NCI-H82 treated with DMSO at 0.1 percent for 48 hours (cell line): ENCODE data around the gene PHF1.

Experiments used
- DNase-seq: peaks from one replicate; lab custom pipeline; 2025; ENCODE audit not compliant: unreplicated experiment; lab: John Stamatoyannopoulos, UW

PHF1 gene

DNA sequence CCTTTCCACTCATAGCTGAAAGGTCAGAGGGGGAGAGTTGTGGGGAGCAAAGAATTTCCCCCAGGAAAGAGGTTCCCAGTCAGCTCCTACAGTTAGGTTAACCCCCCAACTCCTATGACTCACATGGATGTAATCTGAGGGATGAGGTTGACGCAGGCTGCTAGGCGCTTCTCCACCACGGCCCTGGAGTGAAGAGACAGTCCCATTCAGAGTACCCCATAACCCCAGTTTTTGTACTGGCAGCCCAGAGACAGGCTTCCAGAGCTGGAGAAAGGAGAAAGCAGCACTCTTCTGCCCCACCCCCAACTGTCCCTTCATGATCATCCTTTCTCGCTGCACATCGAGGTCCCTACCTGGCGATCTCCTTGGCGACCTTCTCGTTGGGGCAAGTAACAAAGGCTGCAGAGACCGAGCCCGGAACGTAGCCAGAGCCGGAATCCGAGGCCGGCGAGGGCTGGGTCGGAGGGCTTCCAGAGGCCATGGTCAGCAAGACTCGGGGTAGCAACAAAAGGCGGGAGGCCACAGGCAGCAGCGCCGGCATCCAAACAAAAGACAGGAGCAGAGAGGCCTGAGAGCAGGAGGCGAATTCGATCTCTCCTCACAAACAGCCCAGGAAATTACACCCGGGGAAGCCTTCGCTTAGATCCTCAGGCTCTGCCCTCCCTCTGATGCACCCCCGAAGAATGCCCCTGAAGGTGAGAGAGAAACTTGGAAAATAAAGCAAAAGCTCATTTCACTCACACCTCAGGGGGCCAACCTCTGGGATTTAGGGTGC, 6.5 kb downstream of the PHF1 start:
- no peak for DNase-seq

GRCh38 chr6:33417903-33418689, 7.3 kb downstream of the PHF1 start, which contains the start of gene CUTA:
CUTA (minus strand) TSS chr6:33418107; CDS start chr6:33418000, 107 bp downstream.
- peak; percentile 98 for DNase-seq

- no peak for DNase-seq
Measured at GRCh38 chr6:33418690-33419291, 8.0 kb downstream of the PHF1 start.

- DNase-seq, result peak; percentile 67
Measured at GRCh38 chr6:33419580-33420490, 9.0 kb downstream of the PHF1 start, which contains the start of gene SYNGAP1. SYNGAP1 (plus strand) TSS chr6:33420065; CDS start chr6:33420265, 200 bp downstream.

- DNase-seq, result peak; percentile 83
Measured at GRCh38 chr6:33420491-33421343, 9.9 kb downstream of the PHF1 start.

DNA sequence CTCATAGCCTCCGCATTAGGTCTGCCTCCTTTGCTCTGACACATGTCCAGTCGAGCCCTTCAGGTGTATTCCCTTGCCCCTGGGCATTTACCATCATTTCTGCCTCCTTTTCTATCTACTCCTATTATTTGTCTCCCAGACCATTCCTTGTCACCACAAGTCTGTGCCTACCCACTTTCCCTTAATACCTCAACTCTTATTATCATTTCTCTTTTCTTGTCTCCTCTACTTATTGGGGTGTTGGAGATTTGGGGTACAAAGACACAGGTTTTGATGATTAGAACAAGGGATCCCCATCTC, 10.5 kb downstream of the PHF1 start:
- DNase-seq, result no peak

DNA sequence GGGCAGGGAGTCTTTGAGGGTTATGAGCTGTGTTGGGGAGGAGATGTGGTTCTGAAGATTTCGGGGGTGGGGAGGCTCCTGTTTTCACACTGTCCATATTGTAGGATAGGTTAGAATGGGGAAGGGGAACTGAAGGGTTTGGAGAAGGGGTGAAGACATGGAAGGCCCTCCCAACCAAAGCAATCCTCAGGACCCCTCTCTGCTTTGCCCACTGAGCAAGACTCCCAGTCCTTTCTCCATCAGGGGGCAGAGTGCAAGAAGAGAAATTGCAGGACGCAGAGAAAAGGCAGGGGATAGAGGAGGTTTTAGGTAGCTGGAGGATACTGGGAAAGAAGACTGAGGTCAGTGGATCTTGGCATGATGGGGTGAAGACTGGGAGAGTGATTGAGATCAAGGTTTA, 13.0 kb downstream of the PHF1 start:
- DNase-seq, result no peak

DNA sequence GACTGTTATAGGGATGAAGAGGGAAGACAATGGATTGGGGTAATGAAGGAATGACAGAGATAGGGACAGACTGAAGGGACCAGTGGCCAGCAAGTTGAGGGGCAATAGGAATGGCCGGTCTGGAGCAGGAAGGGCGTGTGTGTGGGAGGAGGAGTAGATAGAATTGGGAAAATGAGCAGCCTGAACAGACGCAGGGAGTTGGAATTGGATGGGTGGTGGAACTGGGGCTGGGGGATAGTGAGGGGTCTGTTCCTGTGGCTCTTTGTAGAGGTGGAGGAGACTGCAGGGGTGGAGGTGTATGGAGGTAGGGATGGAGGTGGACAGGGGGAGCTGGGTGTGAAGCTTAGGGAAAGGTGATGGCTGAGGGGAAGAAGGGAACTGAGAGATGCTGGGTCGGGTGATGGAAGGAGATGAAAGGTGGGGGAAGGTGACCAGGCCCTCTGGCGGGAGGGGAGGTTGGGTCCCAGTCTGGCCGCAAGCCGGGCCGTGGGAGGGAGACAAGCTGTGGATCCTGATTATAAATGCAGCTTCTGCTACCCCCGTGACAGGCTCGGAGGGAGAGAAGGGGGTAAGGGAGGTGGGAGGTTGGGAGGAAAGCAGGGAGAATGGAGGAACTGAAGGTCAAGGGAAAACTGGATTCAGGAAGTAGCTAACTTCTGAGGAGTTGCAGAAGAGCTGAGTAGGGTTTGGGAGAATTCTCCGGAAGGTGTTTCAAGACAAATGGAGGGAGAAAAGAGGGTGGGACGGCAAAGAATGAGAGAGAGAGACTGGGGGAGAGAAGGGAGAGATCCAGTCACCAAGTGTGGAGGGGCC, 14.2 kb downstream of the PHF1 start:
- DNase-seq, result no peak

DNA sequence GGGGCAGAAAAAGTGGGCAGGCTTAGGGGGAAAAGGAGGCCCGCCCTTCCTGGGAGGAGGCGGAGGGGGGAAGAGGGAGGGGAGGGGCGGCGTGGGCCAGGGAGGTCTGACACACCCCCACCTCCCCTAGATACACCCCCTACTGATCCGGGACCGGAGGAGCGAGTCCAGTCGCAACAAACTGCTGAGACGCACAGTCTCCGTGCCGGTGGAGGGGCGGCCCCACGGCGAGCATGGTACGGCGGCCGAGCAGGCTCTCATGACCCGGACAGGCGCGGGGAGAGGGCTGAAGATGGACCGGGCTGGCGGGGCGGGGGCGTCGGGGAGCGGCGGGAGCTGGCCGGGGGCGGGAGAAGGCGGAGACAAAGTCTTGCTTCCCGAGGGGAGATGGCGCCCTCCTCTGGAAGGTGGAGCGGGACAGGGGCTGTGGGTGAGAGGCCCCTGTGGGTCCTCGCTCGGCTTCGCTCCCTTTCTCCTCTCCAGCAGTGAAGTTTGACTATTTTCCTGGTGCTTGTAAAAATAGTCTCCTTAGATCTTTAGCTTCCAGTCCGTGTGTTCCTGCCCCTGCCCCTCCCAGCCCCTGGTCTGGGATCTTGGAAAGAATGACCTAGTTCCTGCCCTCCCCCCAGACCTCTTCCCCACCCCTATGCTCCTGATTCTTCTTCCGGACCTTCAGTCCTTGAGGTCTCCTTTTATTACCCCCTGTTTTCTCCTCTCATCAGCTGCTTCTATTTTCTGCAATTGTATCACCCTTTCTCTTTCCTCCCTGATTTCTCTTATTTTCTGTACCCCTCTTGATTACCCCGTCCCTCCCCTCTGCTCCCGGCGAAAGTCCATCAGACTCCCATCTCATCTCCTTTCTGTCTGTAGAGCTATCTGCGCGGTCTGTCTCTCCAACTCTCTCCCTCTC, 15.1 kb downstream of the PHF1 start:
- DNase-seq, result peak; percentile 77

DNA sequence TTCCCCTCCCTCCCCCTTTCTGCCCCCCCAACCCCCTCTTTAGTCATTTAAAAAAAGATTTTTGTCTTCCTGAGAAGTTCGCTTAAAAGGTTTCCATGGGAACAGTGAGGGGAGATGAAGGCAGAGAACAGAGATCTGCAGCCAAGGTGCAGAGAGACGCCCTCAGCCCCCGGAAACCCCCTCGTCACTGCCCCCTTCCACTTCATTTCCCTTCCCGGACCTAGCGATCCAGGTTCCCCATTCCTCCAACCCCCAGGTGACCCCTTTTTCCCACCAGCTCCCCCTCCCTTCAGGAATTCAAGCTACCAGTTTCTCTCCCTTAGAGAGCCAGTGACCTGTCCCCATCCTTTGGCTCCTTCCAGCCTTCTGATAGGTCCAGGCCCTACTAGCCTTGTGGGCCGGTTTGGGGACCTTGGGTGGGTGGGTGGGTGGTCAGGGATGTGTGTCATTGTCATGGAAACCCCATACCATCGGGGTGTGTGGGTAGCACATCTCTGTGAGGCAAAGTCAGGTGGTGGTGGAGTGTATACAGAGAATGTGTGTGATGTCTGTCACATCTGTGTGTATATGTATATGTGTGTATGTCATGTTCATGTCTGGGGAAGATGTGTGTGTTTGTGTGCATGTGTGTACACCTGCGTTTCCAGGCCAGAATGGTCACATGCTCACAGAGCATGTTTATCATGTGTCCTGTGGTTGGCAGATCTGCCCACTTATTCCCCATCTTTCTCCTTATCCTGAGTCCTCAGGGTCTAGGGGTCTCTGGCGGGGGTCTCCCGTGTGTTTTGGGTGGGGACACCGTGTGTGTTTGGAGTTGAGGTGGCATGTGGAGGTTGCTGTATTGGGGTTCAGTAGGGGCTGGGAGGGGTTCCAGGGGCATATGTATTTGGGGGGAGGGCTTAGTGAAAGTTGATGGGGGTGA, 16.0 kb downstream of the PHF1 start:
- DNase-seq, result no peak

GRCh38 chr6:33427585-33428223, 16.9 kb downstream of the PHF1 start:
- DNase-seq, result no peak

DNA sequence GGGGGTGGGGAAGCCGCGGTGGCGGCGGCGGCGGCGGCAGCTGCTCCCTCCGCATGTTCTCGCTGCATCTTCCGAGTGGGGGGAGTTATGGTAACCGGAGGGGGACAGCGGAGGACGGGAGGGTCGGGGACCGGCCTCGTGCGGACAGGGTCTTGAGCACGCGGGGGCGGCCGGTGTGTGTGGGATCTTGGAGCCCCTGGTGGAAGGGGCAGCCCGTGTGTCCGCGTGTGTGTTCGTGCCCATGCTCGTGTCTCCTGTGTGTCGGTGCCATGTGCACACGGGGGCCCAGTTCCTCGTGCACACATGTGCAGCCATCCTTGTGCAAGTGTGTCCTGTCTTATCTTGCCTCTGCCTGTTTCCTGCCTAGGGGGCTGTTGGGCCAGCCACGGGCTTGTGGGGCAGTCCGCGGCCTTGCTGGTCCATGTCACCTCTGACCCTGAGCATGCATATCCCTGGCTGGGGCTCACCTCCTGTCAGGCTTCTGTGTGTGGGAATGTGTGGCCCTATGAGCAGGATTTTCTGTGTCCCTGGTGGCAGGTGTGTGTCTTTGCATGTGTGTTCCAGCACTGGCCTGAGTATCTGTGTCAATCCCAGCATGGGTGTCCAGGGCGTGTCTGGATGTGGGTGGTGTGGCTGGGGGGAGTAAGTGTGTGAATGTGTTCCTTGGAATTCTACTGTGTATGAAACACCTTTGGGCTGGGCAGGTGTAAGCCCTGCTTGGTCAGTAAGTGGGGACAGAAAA, 17.6 kb downstream of the PHF1 start:
- DNase-seq, result no peak

DNA sequence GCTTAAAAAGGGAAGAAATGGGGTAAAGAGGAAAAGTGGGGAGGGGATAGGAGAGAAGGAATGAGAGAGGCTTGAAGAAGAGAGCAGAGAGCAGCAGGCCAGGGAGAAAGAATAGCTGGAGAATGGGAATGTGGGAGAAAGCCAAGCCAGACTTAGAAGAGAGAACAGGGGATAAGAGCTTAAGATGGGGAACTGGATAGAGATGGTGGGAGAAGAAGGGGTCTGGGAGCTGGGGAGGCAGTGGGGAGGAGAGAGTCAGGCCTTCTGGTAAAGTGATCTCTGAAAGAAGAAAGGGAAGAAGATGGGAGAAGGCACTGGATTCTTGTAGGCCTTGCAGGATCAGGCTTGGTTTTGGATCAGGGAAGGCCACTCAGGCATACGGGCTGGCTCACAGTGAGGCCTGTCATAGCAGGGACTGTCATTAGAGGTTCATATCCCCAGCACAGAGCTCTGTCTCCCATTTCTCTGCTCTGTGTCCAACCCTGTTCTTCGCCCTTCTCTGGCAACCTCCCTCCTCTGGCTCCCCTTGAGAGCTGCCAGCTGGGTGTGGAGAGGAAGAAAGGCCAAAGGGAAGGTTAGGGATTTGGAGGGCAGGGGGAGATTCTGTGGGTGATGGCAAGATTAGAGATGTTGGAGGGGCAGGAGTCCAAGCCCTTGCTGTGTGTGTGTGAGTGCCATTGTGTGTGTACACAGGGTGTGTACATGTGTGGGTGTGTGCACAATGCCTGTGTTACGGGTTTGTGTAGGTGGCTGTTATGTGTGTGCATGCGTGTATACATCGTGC, 18.3 kb downstream of the PHF1 start:
- DNase-seq, result no peak

DNA sequence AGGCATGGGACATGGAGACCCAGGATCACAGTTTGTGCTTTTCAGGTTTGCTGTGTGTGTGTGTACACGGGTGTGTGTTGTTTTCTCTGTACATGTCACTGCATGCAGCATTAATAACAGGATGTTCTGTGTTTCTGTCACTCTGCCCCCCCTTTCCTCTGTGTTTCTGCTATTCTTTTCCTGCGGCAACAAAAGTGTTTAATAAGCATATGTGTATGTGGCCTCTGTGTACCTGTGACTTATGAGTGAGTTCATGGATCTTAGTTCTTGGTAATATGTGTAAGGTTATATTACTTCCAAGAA, 18.9 kb downstream of the PHF1 start:
- DNase-seq, result no peak

GRCh38 chr6:33430334-33430733, 19.5 kb downstream of the PHF1 start:
- no peak for DNase-seq
